DOHH2 (cell line): ENCODE measurements around the gene CDCA3.

ENCODE experiments used
- H3F3A ChIP-seq: fragments of 200-600 bp; sonication (generic), shearing (Covaris generic); 2 replicates; pipeline ENCODE4 v1.6.0; 2016; ENCODE audit warnings: antibody characterized with exemption, mild to moderate bottlenecking; ENCODE audit not compliant: control insufficient read depth, insufficient read depth
- H3K27ac ChIP-seq: fragments of 200-600 bp; sonication (generic); 2 replicates; pipeline ENCODE4 v1.5.1; 2014; ENCODE audit warnings: low read depth, mild to moderate bottlenecking, low read length, moderate library complexity
- H3K27me3 ChIP-seq: fragments of 200-600 bp; sonication (generic); 2 replicates; pipeline ENCODE4 v1.6.1; 2014; ENCODE audit warnings: mild to moderate bottlenecking, low read length, mixed read lengths; ENCODE audit not compliant: control insufficient read depth
- H3K36me3 ChIP-seq: fragments of 200-600 bp; sonication (generic); 2 replicates; pipeline ENCODE4 v1.6.1; 2014; ENCODE audit warnings: mild to moderate bottlenecking, low read length, moderate library complexity, mixed read lengths; ENCODE audit not compliant: control insufficient read depth
- H3K4me1 ChIP-seq: fragments of 200-600 bp; sonication (generic); 2 replicates; pipeline ENCODE4 v1.6.1; 2014; ENCODE audit warnings: mild to moderate bottlenecking, low read length, mixed read lengths; ENCODE audit not compliant: control insufficient read depth
- H3K4me2 ChIP-seq: fragments of 200-600 bp; sonication (generic); 2 replicates; pipeline ENCODE4 v1.6.0; 2014; ENCODE audit warnings: mild to moderate bottlenecking, low read length, moderate library complexity
- H3K4me3 ChIP-seq: fragments of 200-600 bp; sonication (generic); 2 replicates; pipeline ENCODE4 v1.5.1; 2014; ENCODE audit warnings: mild to moderate bottlenecking, low read length, mixed read lengths
- H3K79me2 ChIP-seq: fragments of 200-600 bp; sonication (generic); 2 replicates; pipeline ENCODE4 v1.6.1; 2014; ENCODE audit warnings: mild to moderate bottlenecking, low read length, mixed read lengths; ENCODE audit not compliant: control insufficient read depth
- H3K9me2 ChIP-seq: fragments of 200-600 bp; sonication (generic); replicated peaks from 2 replicates; pipeline ENCODE4 v1.6.1; 2014; ENCODE audit warnings: mild to moderate bottlenecking, low read length, mixed read lengths; ENCODE audit not compliant: control insufficient read depth
- H3K9me3 ChIP-seq: fragments of 200-600 bp; sonication (generic); 2 replicates; pipeline ENCODE4 v1.6.1; 2014; ENCODE audit warnings: antibody characterized with exemption, low read length, mixed read lengths; ENCODE audit not compliant: control insufficient read depth, insufficient read depth
- H4K20me1 ChIP-seq: fragments of 200-600 bp; sonication (generic); 2 replicates; pipeline ENCODE4 v1.6.0; 2014; ENCODE audit warnings: low read depth, mild to moderate bottlenecking, antibody characterized with exemption, low read length, moderate library complexity; ENCODE audit not compliant: control insufficient read depth, insufficient read depth
- CTCF ChIP-seq: fragments of 200-600 bp; sonication (generic); IDR thresholded peaks from one replicate; pipeline ENCODE4 v1.5.1; 2014; ENCODE audit warnings: antibody characterized with exemption, mild to moderate bottlenecking, low read depth, low read length; ENCODE audit not compliant: poor library complexity, severe bottlenecking
- EZH2phosphoT487 ChIP-seq: fragments of 200-600 bp; sonication (generic); IDR thresholded peaks from 2 replicates; pipeline ENCODE4 v1.6.1; 2017; ENCODE audit warnings: borderline replicate concordance, mild to moderate bottlenecking, antibody characterized with exemption, low read length, moderate library complexity, mixed read lengths

Gene CDCA3

GRCh38 chr12:6813363-6813762 is 37.7 kb downstream of the CDCA3 start:
- peaks cover 15% of the 10 kb centered on the region for H3K4me1 ChIP-seq
- H3K27ac ChIP-seq, result no peak overlapping the region
- H3F3A ChIP-seq, result no peaks in the 10 kb centered on the region
- TF ChIP-seq EZH2phosphoT487 (no peak), CTCF (no peak)
- no peak overlapping the region for H3K4me3 ChIP-seq
- H3K27me3 ChIP-seq, result peaks cover 25% of the 10 kb centered on the region
- no peaks in the 10 kb centered on the region for H3K9me2 ChIP-seq
- H4K20me1 ChIP-seq, result no peaks in the 10 kb centered on the region
- H3K9me3 ChIP-seq, result no peaks in the 10 kb centered on the region
- H3K4me2 ChIP-seq, result no peak overlapping the region; the same call in 1 of the 2 replicates
- H3K36me3 ChIP-seq, result no peaks in the 10 kb centered on the region
- no peaks in the 10 kb centered on the region for H3K79me2 ChIP-seq

- H3F3A ChIP-seq, result no peaks in the 10 kb centered on the region
- TF ChIP-seq EZH2phosphoT487 (no peak), CTCF (no peak)
- no peaks in the 10 kb centered on the region for H3K9me2 ChIP-seq
- H3K27ac ChIP-seq, result no peak overlapping the region
- H3K4me1 ChIP-seq, result peaks cover 15% of the 10 kb centered on the region
- H3K9me3 ChIP-seq, result no peaks in the 10 kb centered on the region
- no peak overlapping the region for H3K4me2 ChIP-seq
- H3K79me2 ChIP-seq, result no peaks in the 10 kb centered on the region
- H3K4me3 ChIP-seq, result no peak overlapping the region
- H3K36me3 ChIP-seq, result no peaks in the 10 kb centered on the region
- no peaks in the 10 kb centered on the region for H4K20me1 ChIP-seq
- H3K27me3 ChIP-seq, result peaks cover 28% of the 10 kb centered on the region
Observed at GRCh38 chr12:6810758-6811157, 40.3 kb downstream of the CDCA3 start.

- Histone ChIP-seq H3K4me3 (no peak overlapping the region), H3K27ac (no peak overlapping the region), H3F3A (no peaks in the 10 kb centered on the region), H3K4me1 (peaks cover 15% of the 10 kb centered on the region), H4K20me1 (no peaks in the 10 kb centered on the region), H3K9me2 (no peaks in the 10 kb centered on the region), H3K79me2 (no peaks in the 10 kb centered on the region), H3K27me3 (peaks cover 19% of the 10 kb centered on the region), H3K4me2 (no peak overlapping the region), H3K36me3 (no peaks in the 10 kb centered on the region), H3K9me3 (no peaks in the 10 kb centered on the region)
- TF ChIP-seq EZH2phosphoT487 (no peak), CTCF (no peak)
Observed at GRCh38 chr12:6809056-6809455, 42.0 kb downstream of the CDCA3 start.

GRCh38 chr12:6807170-6807569 is 43.9 kb downstream of the CDCA3 start:
- TF ChIP-seq EZH2phosphoT487 (no peak), CTCF (no peak)
- H3K4me2 ChIP-seq, result no peak overlapping the region
- no peak overlapping the region for H3K27ac ChIP-seq
- no peaks in the 10 kb centered on the region for H4K20me1 ChIP-seq
- no peak overlapping the region for H3K4me3 ChIP-seq
- H3K79me2 ChIP-seq, result no peaks in the 10 kb centered on the region
- H3K9me2 ChIP-seq, result no peaks in the 10 kb centered on the region
- H3K27me3 ChIP-seq, result peaks cover 5% of the 10 kb centered on the region
- H3K9me3 ChIP-seq, result no peaks in the 10 kb centered on the region
- no peaks in the 10 kb centered on the region for H3K36me3 ChIP-seq
- H3F3A ChIP-seq, result no peaks in the 10 kb centered on the region
- H3K4me1 ChIP-seq, result peaks cover 1% of the 10 kb centered on the region
